DND-41 (cell line): Measurements from ENCODE around the gene RAMP3.
A peak's percentile ranks its signal among the peaks of the same experiment; 100 is the strongest.

Experiments
- ATAC-seq: fragments of 200-7000 bp; cut with Tn5 transposase; 3 replicates; pipeline ENCODE4 v1.9.1; 2021; ENCODE audit warnings: low read depth; ENCODE audit not compliant: insufficient read depth
- DNase-seq: peaks from one replicate; pipeline ENCODE4 v3.0.0-alpha.2; 2020
- H2AFZ ChIP-seq: 2 replicates; pipeline ENCODE4 v1.6.0; 2012; ENCODE audit warnings: low read depth, low read length
- H3K27ac ChIP-seq: 2 replicates; pipeline ENCODE4 v1.5.1; 2012; ENCODE audit warnings: low read length, inconsistent platforms
- H3K27me3 ChIP-seq: fragments of 200-600 bp; sonication (generic); 2 replicates; pipeline ENCODE4 v1.6.0; 2012; ENCODE audit warnings: low read length, mild to moderate bottlenecking, inconsistent platforms; ENCODE audit not compliant: insufficient read depth, poor library complexity
- H3K36me3 ChIP-seq: 2 replicates; pipeline ENCODE4 v1.5.1; 2012; ENCODE audit warnings: low read length, inconsistent platforms; ENCODE audit not compliant: insufficient read depth
- H3K4me1 ChIP-seq: 2 replicates; pipeline ENCODE4 v1.5.1; 2012; ENCODE audit warnings: mild to moderate bottlenecking, low read length; ENCODE audit not compliant: insufficient read depth
- H3K4me2 ChIP-seq: 2 replicates; pipeline ENCODE4 v1.6.0; 2012; ENCODE audit warnings: mild to moderate bottlenecking, moderate library complexity, low read length, inconsistent platforms; ENCODE audit not compliant: insufficient read depth
- H3K4me3 ChIP-seq, 2 experiments: fragments of 200-600 bp in 1 of 2; shearing (Covaris generic) in 1 of 2; 2 replicates each; pipeline ENCODE4 v1.5.1; 2012 to 2016; ENCODE audit warnings: inconsistent platforms in 2 of 2, low read length in 2 of 2, mild to moderate bottlenecking in 2 of 2, low read depth in 1 of 2, moderate library complexity in 1 of 2
- H3K79me2 ChIP-seq: 2 replicates; pipeline ENCODE4 v1.6.0; 2012; ENCODE audit warnings: low read length, inconsistent platforms; ENCODE audit not compliant: insufficient read depth
- H3K9ac ChIP-seq: 2 replicates; pipeline ENCODE4 v1.6.0; 2012; ENCODE audit warnings: low read depth, mild to moderate bottlenecking, inconsistent platforms, low read length, moderate library complexity
- H3K9me3 ChIP-seq: 2 replicates; pipeline ENCODE4 v1.5.1; 2012; ENCODE audit warnings: low read length, moderate library complexity, mild to moderate bottlenecking, inconsistent platforms; ENCODE audit not compliant: insufficient read depth, severe bottlenecking
- H4K20me1 ChIP-seq: 2 replicates; pipeline ENCODE4 v1.6.0; 2012; ENCODE audit warnings: low read length; ENCODE audit not compliant: insufficient read depth
- EZH2 ChIP-seq: IDR thresholded peaks from 3 replicates; pipeline ENCODE4 v1.6.1; 2012; ENCODE audit warnings: borderline replicate concordance, low read depth, mild to moderate bottlenecking, moderate library complexity, low read length, inconsistent platforms; ENCODE audit not compliant: severe bottlenecking
- TF ChIP-seq, protein P1 (sequence below): IDR thresholded peaks from 2 replicates; pipeline ENCODE4 v1.5.1; 2012; ENCODE audit warnings: borderline replicate concordance, low read length, moderate library complexity, mild to moderate bottlenecking; ENCODE audit not compliant: poor library complexity, severe bottlenecking; ENCODE audit errors: extremely low read depth

Gene RAMP3

DNA sequence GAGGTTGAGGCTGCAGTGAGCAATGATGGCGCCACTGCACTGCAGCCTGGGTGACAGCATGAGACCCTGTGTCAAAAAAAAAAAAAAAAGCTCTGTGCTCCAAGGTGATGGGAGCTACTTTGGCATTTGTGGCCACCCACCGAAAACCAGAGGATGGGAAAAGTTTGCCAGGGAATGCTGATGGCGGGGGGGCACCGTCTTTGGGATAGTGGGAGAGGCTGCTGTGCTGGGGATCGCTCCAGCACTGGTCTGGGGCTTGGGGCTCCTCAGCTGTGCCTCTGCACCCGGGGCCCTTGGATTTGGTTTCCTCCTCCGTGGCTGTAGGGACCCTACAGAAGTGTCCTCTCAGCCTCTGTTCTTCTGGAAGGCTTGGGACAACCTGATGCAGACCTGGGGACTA lies 11.7 kb upstream of the RAMP3 start:
- no peak overlapping the region for H3K27ac ChIP-seq
- H3K4me3 ChIP-seq, result no peak overlapping the region
- H3K36me3 ChIP-seq, result no peaks in the 10 kb centered on the region
- no peaks in the 10 kb centered on the region for H3K9me3 ChIP-seq
- H4K20me1 ChIP-seq, result no peaks in the 10 kb centered on the region
- no peak for ATAC-seq
- no peak overlapping the region for H3K9ac ChIP-seq
- no peak overlapping the region for H3K4me2 ChIP-seq
- no peak overlapping the region for H2AFZ ChIP-seq
- H3K79me2 ChIP-seq, result no peaks in the 10 kb centered on the region
- no peak for TF ChIP-seq EZH2
- TF ChIP-seq, protein P1, sequence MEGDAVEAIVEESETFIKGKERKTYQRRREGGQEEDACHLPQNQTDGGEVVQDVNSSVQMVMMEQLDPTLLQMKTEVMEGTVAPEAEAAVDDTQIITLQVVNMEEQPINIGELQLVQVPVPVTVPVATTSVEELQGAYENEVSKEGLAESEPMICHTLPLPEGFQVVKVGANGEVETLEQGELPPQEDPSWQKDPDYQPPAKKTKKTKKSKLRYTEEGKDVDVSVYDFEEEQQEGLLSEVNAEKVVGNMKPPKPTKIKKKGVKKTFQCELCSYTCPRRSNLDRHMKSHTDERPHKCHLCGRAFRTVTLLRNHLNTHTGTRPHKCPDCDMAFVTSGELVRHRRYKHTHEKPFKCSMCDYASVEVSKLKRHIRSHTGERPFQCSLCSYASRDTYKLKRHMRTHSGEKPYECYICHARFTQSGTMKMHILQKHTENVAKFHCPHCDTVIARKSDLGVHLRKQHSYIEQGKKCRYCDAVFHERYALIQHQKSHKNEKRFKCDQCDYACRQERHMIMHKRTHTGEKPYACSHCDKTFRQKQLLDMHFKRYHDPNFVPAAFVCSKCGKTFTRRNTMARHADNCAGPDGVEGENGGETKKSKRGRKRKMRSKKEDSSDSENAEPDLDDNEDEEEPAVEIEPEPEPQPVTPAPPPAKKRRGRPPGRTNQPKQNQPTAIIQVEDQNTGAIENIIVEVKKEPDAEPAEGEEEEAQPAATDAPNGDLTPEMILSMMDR, result no peak
- no peaks in the 10 kb centered on the region for H3K27me3 ChIP-seq
- no peaks in the 10 kb centered on the region for H3K4me1 ChIP-seq
- DNase-seq, result no peak

DNA sequence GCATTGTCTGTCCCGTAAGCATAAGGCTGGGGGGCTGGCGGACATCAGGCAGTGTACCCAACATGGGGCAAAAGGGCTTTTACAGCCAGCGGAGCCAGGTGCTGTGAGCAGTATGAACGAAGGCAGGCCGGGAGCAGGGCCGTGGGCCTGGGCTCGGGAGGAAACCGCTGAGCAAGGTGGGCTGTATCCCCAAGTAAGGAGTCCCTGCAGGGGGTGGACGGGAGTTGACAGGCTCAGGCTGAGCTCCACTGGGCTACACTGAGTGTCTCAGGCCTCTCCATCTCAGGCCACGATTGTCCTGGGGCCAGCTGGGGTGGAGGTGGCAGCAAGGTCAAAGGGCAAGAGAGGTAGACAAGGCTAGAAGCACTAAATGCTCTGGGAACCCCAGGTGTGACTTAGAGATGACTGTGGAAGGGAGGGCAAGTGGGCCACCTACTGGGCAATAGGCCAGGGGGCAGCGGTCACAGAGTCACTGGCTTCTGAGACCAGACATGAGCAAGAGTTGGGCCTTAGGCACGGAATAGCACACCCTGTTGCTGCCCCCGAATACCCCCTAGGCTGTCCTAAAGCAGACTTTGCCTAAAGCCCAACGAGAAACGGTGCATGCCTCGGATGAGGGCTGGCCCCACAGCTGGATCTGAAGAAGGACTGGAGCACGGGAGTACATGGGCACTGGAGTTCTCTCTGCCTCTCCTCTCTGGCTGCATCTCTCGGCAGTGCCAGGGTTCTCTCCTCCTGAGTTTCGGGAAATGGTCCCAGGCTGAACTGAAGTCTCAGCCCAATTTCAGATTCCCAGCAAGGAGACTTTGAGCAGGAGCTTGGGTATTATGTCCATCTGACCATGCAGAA lies 10.8 kb upstream of the RAMP3 start:
- no peaks in the 10 kb centered on the region for H3K4me1 ChIP-seq
- H3K9me3 ChIP-seq, result no peaks in the 10 kb centered on the region
- H3K79me2 ChIP-seq, result no peaks in the 10 kb centered on the region
- H3K4me3 ChIP-seq, result no peak overlapping the region
- H3K4me2 ChIP-seq, result no peak overlapping the region
- DNase-seq, result no peak
- no peak for TF ChIP-seq EZH2
- TF ChIP-seq, protein P1, result peak; percentile 11
- no peak overlapping the region for H3K9ac ChIP-seq
- no peaks in the 10 kb centered on the region for H3K27me3 ChIP-seq
- H2AFZ ChIP-seq, result no peak overlapping the region
- no peaks in the 10 kb centered on the region for H4K20me1 ChIP-seq
- H3K36me3 ChIP-seq, result no peaks in the 10 kb centered on the region
- ATAC-seq, result no peak
- no peak overlapping the region for H3K27ac ChIP-seq

DNA sequence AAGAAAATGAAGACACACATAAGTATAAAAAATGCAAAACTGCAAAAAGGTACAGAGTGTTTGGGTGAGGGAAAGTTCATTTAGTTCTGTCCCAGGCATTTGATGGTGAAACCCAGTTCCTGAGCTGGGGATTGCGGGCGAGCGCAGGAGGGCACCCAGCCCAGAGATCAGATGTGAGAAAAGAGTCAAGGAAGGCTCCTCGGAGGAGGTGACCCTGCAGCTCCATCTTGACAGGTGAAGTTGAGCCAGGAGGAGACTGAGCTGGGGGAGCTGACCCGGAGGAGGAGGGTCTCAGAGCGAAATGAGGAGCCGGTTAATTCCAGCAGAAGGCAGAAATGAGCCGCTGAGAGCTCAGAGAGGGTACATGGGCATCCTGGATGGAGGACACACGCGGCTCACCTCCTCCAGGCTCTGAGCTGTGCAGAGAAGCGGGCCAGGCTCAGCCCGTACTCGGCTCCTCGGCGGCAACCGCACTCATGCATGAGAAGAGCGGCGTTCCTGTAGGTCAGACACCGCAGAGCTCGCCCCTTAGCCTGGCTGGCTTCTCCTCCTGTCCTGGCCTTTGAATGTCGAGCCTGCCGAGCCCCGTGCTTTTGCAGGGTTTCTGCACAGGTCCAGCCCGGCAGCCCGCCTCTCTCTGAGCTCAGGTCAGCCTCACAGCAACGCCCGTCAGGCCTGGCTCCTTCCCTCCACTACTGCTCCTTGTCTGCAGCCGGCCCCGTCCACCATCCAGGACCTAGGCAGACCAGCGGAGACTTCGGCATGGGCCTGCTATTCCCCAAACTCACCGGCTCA lies 9.5 kb upstream of the RAMP3 start:
- ATAC-seq (no peak), DNase-seq (no peak)
- Histone ChIP-seq H2AFZ (no peak overlapping the region), H3K27me3 (no peaks in the 10 kb centered on the region), H3K36me3 (no peaks in the 10 kb centered on the region), H3K9ac (no peak overlapping the region), H4K20me1 (no peaks in the 10 kb centered on the region), H3K27ac (no peak overlapping the region), H3K4me3 (no peak overlapping the region), H3K79me2 (no peaks in the 10 kb centered on the region), H3K4me1 (no peaks in the 10 kb centered on the region), H3K4me2 (no peak overlapping the region), H3K9me3 (no peaks in the 10 kb centered on the region)
- TF ChIP-seq, protein P1, result no peak
- no peak for TF ChIP-seq EZH2
